Activated CD8-positive, alpha-beta memory T cell treated with anti-CD3 and anti-CD28 coated beads, Interleukin-2, amount 50 U/mL, for 48 hours (primary cell): Measurements from ENCODE around the gene RCSD1.

Experiments
- DNase-seq: peaks from one replicate; pipeline ENCODE4 v3.0.0-alpha.2; 2020

The RCSD1 gene

GRCh38 chr1:167750641-167751040, 120.6 kb downstream of the RCSD1 start:
- no peak for DNase-seq

DNA sequence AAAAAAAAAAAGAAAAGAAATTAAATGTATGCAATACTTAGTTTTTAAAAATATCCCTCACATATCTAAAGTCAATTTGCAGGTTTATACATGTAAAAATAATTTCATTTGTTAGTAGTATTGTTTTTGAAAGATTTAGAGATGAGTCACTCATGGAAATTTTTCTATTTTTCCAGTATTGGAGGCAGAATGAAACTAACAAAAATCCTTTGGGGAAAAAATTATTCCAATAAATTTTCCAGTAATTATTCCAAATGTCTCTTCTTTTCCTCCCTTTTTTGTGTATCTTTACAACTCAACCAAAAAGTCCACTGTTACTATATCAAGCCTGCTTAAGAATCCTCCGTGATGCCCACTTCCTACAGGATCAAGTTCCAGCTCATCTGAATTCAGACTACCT, 121.6 kb downstream of the RCSD1 start:
- no peak for DNase-seq

DNA sequence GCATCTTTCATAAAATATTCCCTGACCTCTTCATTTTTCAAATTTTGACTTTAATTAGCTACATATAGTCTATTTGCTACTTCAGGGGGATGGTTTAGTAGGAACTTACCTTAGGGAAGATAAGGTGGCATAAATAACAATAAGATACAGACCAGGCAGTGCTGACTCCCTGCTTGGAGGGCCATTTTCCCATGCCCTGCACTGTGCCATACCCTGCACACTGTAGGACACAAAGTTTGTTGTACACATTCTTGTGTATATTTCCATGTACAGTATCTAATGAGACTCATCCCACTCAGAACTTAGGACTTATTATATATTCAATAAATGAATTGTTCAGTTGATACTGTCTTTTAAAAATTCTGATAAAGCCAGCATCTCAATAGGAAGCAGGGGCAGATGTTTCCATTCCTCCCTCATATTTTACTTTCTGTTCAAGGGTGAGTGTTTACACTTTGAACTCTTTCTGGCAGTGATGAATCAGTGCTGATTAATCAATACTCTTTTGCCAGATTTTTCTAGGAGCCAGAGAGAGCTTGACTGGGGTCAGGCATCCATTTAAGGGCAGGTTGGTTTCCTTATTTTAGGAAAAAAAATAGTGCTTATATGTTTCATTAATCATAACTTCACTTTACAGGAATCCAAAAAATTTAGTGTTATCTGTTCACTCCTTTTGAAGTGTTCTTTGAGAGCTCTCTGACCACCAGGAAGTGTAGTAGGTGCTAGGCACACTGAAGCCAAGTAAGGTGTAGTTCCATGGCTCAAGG, 122.4 kb downstream of the RCSD1 start:
- DNase-seq, result no peak

GRCh38 chr1:167755654-167756053, 125.6 kb downstream of the RCSD1 start:
- DNase-seq, result no peak
